Spleen (tissue), 7 donors: Measurements from ENCODE around the gene SLC7A14.

ENCODE experiments used
- CTCF ChIP-seq, 11 experiments: fragments of 200-600 bp in 7 of 11; fragments of 450-650 bp in 4 of 11; sonication (generic) in 4 of 11; IDR thresholded peaks in 8 of 11; conservative IDR thresholded peaks in 3 of 11; 1 replicate in 7 of 11; 2 replicates in 4 of 11; pipeline versions ENCODE4 v1.4.0 to v1.8.0; 2016 to 2021; ENCODE audit warnings: antibody characterized with exemption in 11 of 11, inconsistent platforms in 4 of 11, mild to moderate bottlenecking in 1 of 11
- POLR2A ChIP-seq, 3 donors: fragments of 450-650 bp; IDR thresholded peaks; one replicate each; pipeline ENCODE4 v1.5.1; 2017; ENCODE audit warnings: antibody characterized with exemption in 3 of 3, mild to moderate bottlenecking in 1 of 3
- POLR2AphosphoS5 ChIP-seq, 3 donors: sonication (generic); formaldehyde crosslinking; IDR thresholded peaks; one replicate each; pipeline ENCODE4 v1.5.1; 2017; ENCODE audit warnings: antibody characterized with exemption in 3 of 3
- donor health status: DM: no; HTN: no; CAD: no; lungs with moderate emphysema.
- donor health status: DM: no; HTN: no; CAD: no.
- donor health status: DM: no; HTN: no; CAD: no.

- TF ChIP-seq CTCF (IDR thresholded peaks at IDR 0.05 in 8 of 11, conservative IDR thresholded peaks at IDR 0.05 in 3 of 11) (no peak), POLR2A (IDR thresholded peaks at IDR 0.05) (no peak), POLR2AphosphoS5 (IDR thresholded peaks at IDR 0.05) (no peak)
These were observed 137.3 kb downstream of the SLC7A14 start for GRCh38 chr3:170448584-170448983.
